IMR-90 (cell line): ENCODE data around the gene PTPRN2. TPM values are rescaled to one million over a fixed set of nuclear protein-coding genes. Genes with fewer than 3 reads are reported as not detected.

Experiments used
- ATAC-seq: fragments of 200-7000 bp; cut with Tn5 transposase; 2 replicates; pipeline ENCODE4 v1.9.1; 2020; ENCODE audit warnings: low read depth, mild to moderate bottlenecking, moderate library complexity
- BruUV-seq: library from RNA; stranded (reverse); fragments of 400-500 nt; replicated peaks from 2 replicates; lab custom pipeline; 2021; lab: Mats Ljungman, UMichigan
- CTCF ChIA-PET: fragments of 300-600 bp; formaldehyde crosslinking; extraction: SDS; loops from one replicate; lab custom pipeline; 2021; ENCODE audit warnings: antibody characterized with exemption; lab: Yijun Ruan, JAX
- POLR2A ChIA-PET: fragments of 300-600 bp; sonication (Branson Sonifier 250); formaldehyde crosslinking; loops from one replicate; lab custom pipeline; 2022; ENCODE audit warnings: antibody characterized with exemption; ENCODE audit not compliant: unreplicated experiment; lab: Charles Lee
- DNase-seq: peaks from one replicate; pipeline ENCODE4 v3.0.0; 2013
- H2AFZ ChIP-seq: replicated peaks from 2 replicates; pipeline ENCODE3; 2013; ENCODE audit warnings: low read length, mild to moderate bottlenecking; ENCODE audit not compliant: poor library complexity
- H2AK5ac ChIP-seq: 2 replicates; pipeline ENCODE4 v1.6.1; 2013; ENCODE audit warnings: low read depth, low read length, inconsistent platforms
- H2AK9ac ChIP-seq: replicated peaks from 2 replicates; pipeline ENCODE3; 2013; ENCODE audit warnings: mild to moderate bottlenecking, low read depth, low read length, moderate library complexity; ENCODE audit not compliant: poor library complexity
- H2BK120ac ChIP-seq: 2 replicates; pipeline ENCODE4 v1.6.1; 2013; ENCODE audit warnings: low read depth, low read length, inconsistent platforms
- H2BK15ac ChIP-seq: 3 replicates; pipeline ENCODE4 v1.6.1; 2013; ENCODE audit warnings: low read depth, low read length, inconsistent platforms
- H2BK20ac ChIP-seq: 2 replicates; pipeline ENCODE4 v1.6.1; 2013; ENCODE audit warnings: low read depth, mild to moderate bottlenecking, inconsistent platforms, low read length, moderate library complexity
- H2BK5ac ChIP-seq: 2 replicates; pipeline ENCODE4 v1.6.1; 2013; ENCODE audit warnings: mild to moderate bottlenecking, low read depth, low read length, inconsistent platforms; ENCODE audit not compliant: poor library complexity, severe bottlenecking
- H3K14ac ChIP-seq: replicated peaks from 2 replicates; pipeline ENCODE4 v1.6.1; 2013; ENCODE audit warnings: low read depth, low read length, inconsistent platforms
- H3K18ac ChIP-seq: 2 replicates; pipeline ENCODE4 v1.6.1; 2013; ENCODE audit warnings: low read depth, low read length, control low read depth
- H3K23ac ChIP-seq: 2 replicates; pipeline ENCODE4 v1.6.1; 2013; ENCODE audit warnings: low read depth, low read length, inconsistent platforms
- H3K27ac ChIP-seq: 2 replicates; pipeline ENCODE4 v1.5.1; 2013; ENCODE audit warnings: mild to moderate bottlenecking, control low read depth, low read length; ENCODE audit not compliant: insufficient read depth
- H3K27me3 ChIP-seq: 2 replicates; pipeline ENCODE4 v1.6.1; 2013; ENCODE audit warnings: low read length; ENCODE audit not compliant: control insufficient read depth, insufficient read depth
- H3K36me3 ChIP-seq: 2 replicates; pipeline ENCODE4 v1.6.1; 2013; ENCODE audit warnings: low read length, mixed read lengths; ENCODE audit not compliant: control insufficient read depth, insufficient read depth
- H3K4ac ChIP-seq: 2 replicates; pipeline ENCODE4 v1.6.1; 2013; ENCODE audit warnings: low read depth, low read length, inconsistent platforms
- H3K4me1 ChIP-seq: 2 replicates; pipeline ENCODE4 v1.6.1; 2013; ENCODE audit warnings: low read length, mixed read lengths; ENCODE audit not compliant: control insufficient read depth, insufficient read depth
- H3K4me2 ChIP-seq: 2 replicates; pipeline ENCODE4 v1.6.1; 2013; ENCODE audit warnings: low read depth, mild to moderate bottlenecking, control low read depth, low read length, moderate library complexity
- H3K4me3 ChIP-seq: 2 replicates; pipeline ENCODE4 v1.5.1; 2013; ENCODE audit warnings: low read depth, mild to moderate bottlenecking, control low read depth, low read length, moderate library complexity; ENCODE audit not compliant: insufficient read depth
- H3K56ac ChIP-seq: 2 replicates; pipeline ENCODE4 v1.6.1; 2013; ENCODE audit warnings: low read length, inconsistent platforms; ENCODE audit not compliant: insufficient read depth; ENCODE audit errors: extremely low read depth
- H3K79me1 ChIP-seq, 2 experiments: 2 replicates each; pipeline ENCODE4 v1.6.1; 2013; ENCODE audit warnings: low read length in 2 of 2, inconsistent platforms in 1 of 2, low read depth in 1 of 2
- H3K9ac ChIP-seq: 2 replicates; pipeline ENCODE4 v1.6.1; 2013; ENCODE audit warnings: low read depth, low read length, control low read depth
- H3K9me1 ChIP-seq: 2 replicates; pipeline ENCODE4 v1.6.1; 2013; ENCODE audit warnings: low read length, inconsistent platforms; ENCODE audit not compliant: insufficient read depth
- H3K9me3 ChIP-seq: 2 replicates; pipeline ENCODE4 v1.6.1; 2013; ENCODE audit warnings: low read length; ENCODE audit not compliant: control insufficient read depth, insufficient read depth
- H4K20me1 ChIP-seq: 2 replicates; pipeline ENCODE4 v1.6.1; 2013; ENCODE audit warnings: low read length, inconsistent platforms; ENCODE audit not compliant: insufficient read depth
- H4K5ac ChIP-seq: 2 replicates; pipeline ENCODE4 v1.6.1; 2013; ENCODE audit warnings: mild to moderate bottlenecking, low read depth, low read length, control low read depth
- H4K8ac ChIP-seq, 2 experiments: 2 replicates each; pipeline ENCODE4 v1.6.1; 2013; ENCODE audit warnings: low read depth in 2 of 2, low read length in 2 of 2, control low read depth in 1 of 2, inconsistent platforms in 1 of 2
- H4K91ac ChIP-seq: 2 replicates; pipeline ENCODE4 v1.6.1; 2013; ENCODE audit warnings: low read depth, low read length, inconsistent platforms; ENCODE audit not compliant: insufficient read depth
- BHLHE40 ChIP-seq: fragments of 150-350 bp; IDR thresholded peaks from 2 replicates; pipeline ENCODE4 v1.6.1; 2016; ENCODE audit warnings: mild to moderate bottlenecking, low read depth, low read length
- CEBPB ChIP-seq: IDR thresholded peaks from 2 replicates; pipeline ENCODE4 v1.6.1; 2012; ENCODE audit warnings: low read depth, low read length, improper control_type of control experiment
- MXI1 ChIP-seq: IDR thresholded peaks from 2 replicates; pipeline ENCODE4 v1.6.1; 2012; ENCODE audit warnings: low read depth, mild to moderate bottlenecking, low read length, moderate library complexity, borderline replicate concordance
- NFE2L2 ChIP-seq: fragments of 150-350 bp; IDR thresholded peaks from 2 replicates; pipeline ENCODE4 v1.6.1; 2016; ENCODE audit warnings: low read depth, mild to moderate bottlenecking, low read length
- RAD21 ChIP-seq: IDR thresholded peaks from 2 replicates; pipeline ENCODE4 v1.6.1; 2012; ENCODE audit warnings: low read length, improper control_type of control experiment
- RCOR1 ChIP-seq: IDR thresholded peaks from 2 replicates; pipeline ENCODE4 v1.6.1; 2012; ENCODE audit warnings: mild to moderate bottlenecking, low read length, improper control_type of control experiment; ENCODE audit not compliant: insufficient replicate concordance
- SMC3 ChIP-seq: fragments of 150-350 bp; IDR thresholded peaks from 2 replicates; pipeline ENCODE4 v1.6.1; 2016; ENCODE audit warnings: low read depth, mild to moderate bottlenecking, antibody characterized with exemption, low read length, moderate library complexity
- WGBS, 2 experiments: methylation state at CpG; one replicate each; pipeline versions ENCODE4 v1.1.5 to v1.1.7; 2013; ENCODE audit warnings: missing lambda C conversion rate in 2 of 2; ENCODE audit not compliant: insufficient read length in 1 of 2; ENCODE audit errors: extremely low coverage in 2 of 2; 5-methylcytosine and 5-hydroxymethylcytosine counted together
- dilution Hi-C: fragments of 300-500 bp; cut with HindIII; formaldehyde crosslinking; loops from one replicate; pipeline ENCODE4 v1.14.3; 2018; ENCODE audit warnings: low sequenced_read_pairs; ENCODE audit not compliant: unreplicated experiment
- in situ Hi-C: fragments of 300-500 bp; cut with MboI; formaldehyde crosslinking; loops from 3 replicates; pipeline ENCODE4 v1.14.3; 2019; ENCODE audit warnings: low sequenced_read_pairs, inconsistent platforms, mixed read lengths
- intact Hi-C: fragments of 100-400 bp; cut with micrococcal nuclease; formaldehyde crosslinking; loops from 2 replicates; pipeline ENCODE4 v1.10.0; 2022
- polyA plus RNA-seq, 3 experiments: library from polyadenylated mRNA; depleted of rRNA; stranded (reverse); fragments of >200 nt; gene quantifications; 2 replicates each; pipeline ENCODE4 v1.2.3, GENCODE V29; 2012; ENCODE audit warnings: low replicate concordance in 1 of 3
- total RNA-seq: library from RNA; depleted of rRNA; stranded (reverse); fragments of >200 nt; gene quantifications from 2 replicates; pipeline ENCODE4 v1.2.3, GENCODE V29; 2012

Gene PTPRN2
- total and polyA plus RNA-seq, 2 of the 4 experiments (the other 2 are of a cell fraction): 0.03 TPM; not detected in 1

- no peak overlapping the region for H3K9ac ChIP-seq
- no peak overlapping the region for H2BK15ac ChIP-seq
- H2BK120ac ChIP-seq: no peak overlapping the region
- H3K14ac ChIP-seq: no peak overlapping the region
- H3K18ac ChIP-seq: no peak overlapping the region
- no peak overlapping the region for H2AK5ac ChIP-seq
- no peak overlapping the region for H3K23ac ChIP-seq
- H4K91ac ChIP-seq: no peak overlapping the region
- H4K8ac ChIP-seq: no peak overlapping the region
- ChIA-PET CTCF (no interaction called here), POLR2A (no interaction called here)
- H3K9me1 ChIP-seq: no peaks in the 10 kb centered on the region
- TF ChIP-seq RAD21 (no peak), RCOR1 (no peak), NFE2L2 (no peak), BHLHE40 (no peak), SMC3 (no peak), CEBPB (no peak), MXI1 (no peak)
- no peak overlapping the region for H3K27ac ChIP-seq
- no peak overlapping the region for H2BK5ac ChIP-seq
- no peak overlapping the region for H4K5ac ChIP-seq
- H3K4ac ChIP-seq: no peak overlapping the region
- no peaks in the 10 kb centered on the region for H3K79me1 ChIP-seq
- no TSS peak for BruUV-seq
- H2BK20ac ChIP-seq: no peak overlapping the region
- H2AFZ ChIP-seq: no peak overlapping the region
- H4K20me1 ChIP-seq: no peaks in the 10 kb centered on the region
- H3K27me3 ChIP-seq: no peaks in the 10 kb centered on the region
- DNase-seq (no peak), ATAC-seq (no peak)
- H3K4me2 ChIP-seq: no peak overlapping the region
- H3K56ac ChIP-seq: no peak overlapping the region
- intact Hi-C loops (no loop called here), in situ Hi-C loops (no loop called here), dilution Hi-C loops (no loop called here)
- 63% methylated on average over 6 of the region's 16 CpGs; no CpG with 5 or more reads in 1 of the 2 experiments for WGBS, 2 experiments
- peaks cover 42% of the 10 kb centered on the region for H3K9me3 ChIP-seq
- H3K36me3 ChIP-seq: no peaks in the 10 kb centered on the region
- no peaks in the 10 kb centered on the region for H3K4me1 ChIP-seq
- no peak overlapping the region for H2AK9ac ChIP-seq
- H3K4me3 ChIP-seq: no peak overlapping the region
Observed at GRCh38 chr7:158017111-158018097, 570.2 kb downstream of the PTPRN2 start.
